ENCODE measurements around the gene CHIT1. TPM values are rescaled to one million over a fixed set of nuclear protein-coding genes. Genes with fewer than 3 reads are reported as not detected.

CHIT1 gene
- total and polyA plus RNA-seq, 2 of the 8 experiments (the other 6 are each of a cell fraction or from before 2014, with no cell fraction given), result not detected

DNA sequence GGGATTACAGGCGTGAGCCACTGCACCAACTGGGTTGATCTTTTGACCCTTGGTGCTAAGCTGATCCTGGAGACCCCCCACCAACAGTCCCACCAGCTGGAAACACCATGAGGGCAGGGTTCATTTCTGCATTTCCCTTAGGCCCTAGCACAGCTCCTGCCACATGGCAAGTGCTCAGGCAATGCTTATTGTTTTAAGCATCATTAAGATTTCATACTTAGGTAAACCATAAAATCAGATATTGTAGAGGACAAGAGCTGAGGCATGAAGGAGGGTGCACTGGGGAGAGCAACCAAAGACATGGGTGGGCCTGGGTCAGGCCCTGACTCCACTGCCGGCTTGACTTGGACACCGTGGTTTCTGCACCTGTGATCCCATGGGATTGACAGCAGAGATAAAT is 17.7 kb downstream of the CHIT1 start (continued):
- TF ChIP-seq CHD2 (IDR thresholded peaks at IDR 0.05; ENCODE audit: low read length) (no peak), KDM5A (IDR thresholded peaks at IDR 0.05; ENCODE audit: low read length) (no peak), KDM1A (IDR thresholded peaks at IDR 0.05; ENCODE audit: borderline replicate concordance, low read length) (no peak)

Data from H1 (cell line).